Loucy (cell line): Measurements from ENCODE around the gene MGLL.

Experiments used
- EZH2phosphoT487 ChIP-seq: fragments of 200-600 bp; IDR thresholded peaks from 2 replicates; pipeline ENCODE4 v1.6.1; 2018; ENCODE audit warnings: antibody characterized with exemption, mild to moderate bottlenecking, moderate library complexity, borderline replicate concordance
- TF ChIP-seq, protein P1 (sequence below): fragments of 200-600 bp; sonication (generic); conservative IDR thresholded peaks from 2 replicates; pipeline ENCODE4 v1.5.1; 2014; ENCODE audit warnings: mild to moderate bottlenecking, antibody characterized with exemption, low read length

- TF ChIP-seq, protein P1, sequence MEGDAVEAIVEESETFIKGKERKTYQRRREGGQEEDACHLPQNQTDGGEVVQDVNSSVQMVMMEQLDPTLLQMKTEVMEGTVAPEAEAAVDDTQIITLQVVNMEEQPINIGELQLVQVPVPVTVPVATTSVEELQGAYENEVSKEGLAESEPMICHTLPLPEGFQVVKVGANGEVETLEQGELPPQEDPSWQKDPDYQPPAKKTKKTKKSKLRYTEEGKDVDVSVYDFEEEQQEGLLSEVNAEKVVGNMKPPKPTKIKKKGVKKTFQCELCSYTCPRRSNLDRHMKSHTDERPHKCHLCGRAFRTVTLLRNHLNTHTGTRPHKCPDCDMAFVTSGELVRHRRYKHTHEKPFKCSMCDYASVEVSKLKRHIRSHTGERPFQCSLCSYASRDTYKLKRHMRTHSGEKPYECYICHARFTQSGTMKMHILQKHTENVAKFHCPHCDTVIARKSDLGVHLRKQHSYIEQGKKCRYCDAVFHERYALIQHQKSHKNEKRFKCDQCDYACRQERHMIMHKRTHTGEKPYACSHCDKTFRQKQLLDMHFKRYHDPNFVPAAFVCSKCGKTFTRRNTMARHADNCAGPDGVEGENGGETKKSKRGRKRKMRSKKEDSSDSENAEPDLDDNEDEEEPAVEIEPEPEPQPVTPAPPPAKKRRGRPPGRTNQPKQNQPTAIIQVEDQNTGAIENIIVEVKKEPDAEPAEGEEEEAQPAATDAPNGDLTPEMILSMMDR: no peak
- TF ChIP-seq EZH2phosphoT487: no peak
Measured at GRCh38 chr3:127691489-127691888, 130.8 kb downstream of the MGLL start.
